Mesenteric fat pad (tissue), 1 donor: ENCODE results near the gene HES1. TPM values are rescaled to one million over a fixed set of nuclear protein-coding genes. Genes with fewer than 3 reads are reported as not detected.
"Not testable (repeated sequence)": the region's sequence is repeated elsewhere in the genome, so short reads cannot be mapped to it uniquely, and the experiment has no call there.

Experiments used
- DNase-seq: peaks from one replicate; pipeline ENCODE4 v3.0.0-alpha.2; 2020; ENCODE audit warnings: low spot score
- total RNA-seq: library from RNA; stranded (reverse); fragmentation: NEBNext Ultra II Directional; extraction: Animal tissue kit (Norgen Biotek cat#: 25700); gene quantifications from one replicate; pipeline ENCODE4 v1.2.1, GENCODE V29; 2021
- donor health status: DM: yes; HTN: yes; CAD: no.

HES1 gene
- total RNA-seq, 1 donor from 2014 or later: 38.9 TPM

- no peak for DNase-seq
Observed at GRCh38 chr3:194124193-194124592, 11.8 kb upstream of the HES1 start.

GRCh38 chr3:194125442-194125841, 10.5 kb upstream of the HES1 start:
- DNase-seq: no peak

DNA sequence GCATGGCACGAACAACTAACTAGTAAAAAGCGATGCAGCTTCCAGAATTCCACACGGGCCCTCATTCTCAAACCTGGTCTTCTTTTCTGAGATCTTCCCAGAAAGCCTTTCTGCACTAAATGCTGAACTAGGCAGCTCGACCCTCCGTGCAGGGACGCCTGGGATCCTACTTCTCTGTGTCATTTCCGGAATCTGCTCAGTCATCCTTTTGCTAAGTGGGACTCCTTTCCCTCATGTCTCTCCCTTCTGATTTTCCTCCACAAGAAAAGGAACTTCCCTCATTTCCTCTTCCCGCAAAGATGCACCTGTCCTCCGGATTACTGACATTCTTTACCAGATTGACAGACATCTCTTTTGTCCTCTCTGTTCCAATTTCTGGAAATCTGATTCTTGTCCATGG, 9.2 kb upstream of the HES1 start:
- DNase-seq: no peak

DNA sequence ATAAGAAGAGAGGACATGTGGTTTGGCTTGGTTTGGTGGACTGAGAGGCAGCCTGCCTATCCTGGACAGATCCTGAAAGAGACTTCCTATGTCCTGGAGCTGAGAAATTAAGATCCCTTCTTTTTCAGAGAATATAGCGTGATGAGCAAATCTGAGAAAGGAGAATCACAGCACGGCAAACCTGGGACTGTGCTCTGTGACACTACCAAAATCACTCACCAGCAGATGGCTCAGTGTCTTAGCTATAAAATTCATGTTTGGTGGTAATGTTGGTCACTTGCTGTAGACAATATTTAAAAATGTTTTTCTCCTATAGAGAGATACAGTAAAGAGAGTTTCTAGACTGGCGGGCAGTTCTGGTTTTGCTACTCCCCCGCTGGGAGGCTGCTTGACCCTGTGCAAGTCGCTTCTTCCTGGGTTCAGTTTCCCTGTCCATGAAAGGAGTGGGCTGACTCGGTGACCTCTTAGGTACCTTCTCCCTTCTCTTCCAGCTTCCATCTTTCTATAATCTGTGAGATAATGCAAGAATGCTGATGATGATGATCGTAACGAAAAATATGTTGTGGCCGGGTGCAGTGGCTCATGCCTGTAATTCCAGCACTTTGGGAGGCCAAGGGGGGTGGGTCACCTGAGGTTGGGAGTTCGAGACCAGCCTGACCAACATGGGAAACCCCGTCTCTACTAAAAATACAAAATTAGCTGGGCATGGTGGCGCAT, 7.6 kb upstream of the HES1 start:
- no peak for DNase-seq

- not testable (repeated sequence) for DNase-seq
Observed at GRCh38 chr3:194128919-194129295, 7.0 kb upstream of the HES1 start.

DNA sequence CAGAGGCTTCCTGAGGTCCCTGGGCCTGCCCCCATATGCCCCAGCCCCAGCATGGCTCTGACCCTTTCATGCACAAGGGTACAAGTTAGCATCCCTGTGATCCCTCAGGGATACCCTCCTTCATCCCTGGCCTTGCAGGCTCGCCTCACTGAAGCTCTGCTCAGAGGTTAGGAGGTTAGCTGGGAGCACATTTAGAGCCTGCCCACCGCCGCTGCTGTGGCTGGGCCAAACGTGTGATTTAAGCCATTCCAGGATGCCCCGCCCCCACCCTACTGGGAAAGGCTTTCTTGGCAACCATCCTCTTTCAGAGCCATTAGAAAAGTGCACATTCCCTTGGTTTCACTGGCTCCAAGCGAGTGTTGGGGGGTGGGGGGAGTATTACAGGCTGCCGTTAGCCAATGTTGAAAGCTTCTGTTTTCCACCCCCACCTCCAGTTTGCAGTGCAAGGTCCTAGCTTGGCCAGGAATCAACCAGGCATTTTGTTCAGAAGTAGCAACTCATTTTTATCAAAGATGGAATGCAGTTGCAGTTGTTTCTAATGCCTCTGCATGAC, 6.3 kb upstream of the HES1 start:
- DNase-seq: no peak

DNA sequence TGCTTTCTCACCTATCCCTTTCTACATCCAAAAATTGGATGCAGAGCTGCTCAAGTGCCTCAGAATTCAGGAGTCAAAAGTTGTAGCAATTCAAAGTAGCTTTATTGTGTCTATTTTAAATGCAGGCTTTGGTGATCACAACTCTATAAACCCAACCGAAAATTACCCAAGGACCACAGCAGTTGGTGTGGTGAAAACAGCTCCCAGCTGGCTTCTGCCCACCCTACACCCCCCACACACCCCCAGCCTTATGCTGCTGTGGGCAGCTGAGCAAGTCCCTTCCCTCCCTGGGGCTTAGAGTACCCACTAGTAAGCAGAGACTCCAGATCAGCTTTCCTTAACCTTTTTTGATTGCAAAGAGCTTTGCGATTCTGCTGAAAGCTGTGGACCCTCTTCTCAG, 5.8 kb upstream of the HES1 start:
- DNase-seq: no peak

GRCh38 chr3:194130807-194131589, 5.0 kb upstream of the HES1 start:
- DNase-seq: no peak

GRCh38 chr3:194132465-194133286, 3.3 kb upstream of the HES1 start:
- DNase-seq: no peak

DNA sequence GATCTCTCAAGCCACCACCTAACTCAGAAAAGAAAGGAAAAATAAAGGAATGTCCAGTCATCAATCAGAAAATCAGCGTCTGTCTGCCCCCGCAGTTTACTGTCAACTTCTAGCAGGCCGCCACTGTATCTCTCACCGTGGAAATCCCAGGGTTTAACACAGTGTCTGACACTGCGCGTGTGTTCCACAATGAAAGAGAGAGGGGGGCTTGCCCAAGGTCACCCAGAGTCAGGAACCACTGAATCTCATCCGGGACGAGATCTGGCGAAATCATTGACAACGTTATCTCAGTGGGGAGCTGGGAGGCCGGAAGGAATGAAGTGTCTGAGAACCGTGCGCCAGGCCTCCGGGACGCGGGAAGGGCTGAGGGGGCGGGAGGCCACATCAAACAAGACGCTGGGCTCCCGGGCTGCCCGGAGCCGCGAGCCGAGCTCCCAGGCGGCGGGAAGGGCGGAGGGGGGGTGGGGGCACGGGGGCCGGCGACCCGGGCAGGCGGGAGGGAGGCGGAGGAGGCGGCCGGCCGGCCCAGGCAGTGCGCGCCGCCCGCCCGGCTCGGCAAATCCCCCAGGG, 2.2 kb upstream of the HES1 start:
- peak; percentile 90 for DNase-seq

- peak; percentile 92 for DNase-seq
Observed at GRCh38 chr3:194134231-194134756, 1.7 kb upstream of the HES1 start.

DNA sequence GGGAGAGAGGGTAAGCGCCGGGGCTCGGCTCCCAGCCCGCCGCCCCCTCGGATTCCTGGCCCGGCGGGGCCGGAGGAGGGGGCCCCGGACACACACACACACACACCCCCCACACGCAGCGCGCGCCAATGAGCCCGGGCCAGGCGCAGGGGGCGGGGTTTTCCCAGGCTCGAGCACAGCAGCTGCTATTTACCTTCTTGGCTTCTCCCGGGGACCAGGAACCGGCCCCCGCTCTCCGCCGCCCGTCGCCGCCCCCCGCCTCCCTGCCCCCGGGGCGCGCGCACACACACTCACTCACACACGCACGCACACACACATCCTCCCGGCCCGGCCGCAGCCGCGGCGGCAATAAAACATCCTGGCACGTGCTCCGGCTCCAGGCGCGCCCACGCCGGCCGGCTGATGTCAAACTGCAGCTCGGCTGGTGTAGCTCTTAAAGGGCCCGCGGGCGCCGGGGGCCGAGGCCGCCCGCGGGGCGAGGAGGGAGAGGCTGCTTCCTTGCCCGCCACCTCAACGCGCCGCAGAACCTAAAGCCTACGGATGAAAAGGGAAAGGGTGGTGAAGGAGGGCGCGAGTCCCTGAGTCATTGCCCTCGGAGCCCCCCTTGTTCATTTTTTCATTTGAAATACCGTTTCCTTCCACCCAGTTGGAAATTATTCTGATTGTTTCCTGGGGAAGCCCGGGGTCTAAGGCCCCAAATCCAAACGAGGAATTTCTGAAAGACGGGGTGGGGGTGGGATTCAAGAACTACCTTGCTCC, 1.0 kb upstream of the HES1 start:
- peak; percentile 97 for DNase-seq

- no peak for DNase-seq
Observed at GRCh38 chr3:194135516-194135805, 487 bp upstream of the HES1 start.

DNA sequence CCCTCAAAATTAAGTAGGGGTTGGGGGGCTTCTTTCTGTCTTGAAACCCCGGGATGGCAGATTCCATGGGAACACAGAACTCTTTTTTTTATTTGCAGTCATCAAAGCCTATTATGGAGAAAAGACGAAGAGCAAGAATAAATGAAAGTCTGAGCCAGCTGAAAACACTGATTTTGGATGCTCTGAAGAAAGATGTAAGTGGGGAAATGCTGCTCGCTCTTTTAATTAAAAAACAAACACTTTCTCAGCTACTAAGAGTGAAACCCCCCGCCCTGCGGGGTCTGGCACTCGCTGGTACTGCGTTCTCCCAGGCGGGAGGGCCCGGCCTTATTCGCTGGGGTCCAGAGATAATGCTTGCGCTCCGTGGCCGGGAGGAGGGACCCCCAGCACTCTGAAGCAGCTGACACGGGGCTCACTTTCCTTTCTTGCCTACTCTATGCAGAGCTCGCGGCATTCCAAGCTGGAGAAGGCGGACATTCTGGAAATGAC, 615 bp downstream of the HES1 start:
- DNase-seq: no peak

GRCh38 chr3:194137008-194137505, 1.1 kb downstream of the HES1 start:
- DNase-seq: no peak

DNA sequence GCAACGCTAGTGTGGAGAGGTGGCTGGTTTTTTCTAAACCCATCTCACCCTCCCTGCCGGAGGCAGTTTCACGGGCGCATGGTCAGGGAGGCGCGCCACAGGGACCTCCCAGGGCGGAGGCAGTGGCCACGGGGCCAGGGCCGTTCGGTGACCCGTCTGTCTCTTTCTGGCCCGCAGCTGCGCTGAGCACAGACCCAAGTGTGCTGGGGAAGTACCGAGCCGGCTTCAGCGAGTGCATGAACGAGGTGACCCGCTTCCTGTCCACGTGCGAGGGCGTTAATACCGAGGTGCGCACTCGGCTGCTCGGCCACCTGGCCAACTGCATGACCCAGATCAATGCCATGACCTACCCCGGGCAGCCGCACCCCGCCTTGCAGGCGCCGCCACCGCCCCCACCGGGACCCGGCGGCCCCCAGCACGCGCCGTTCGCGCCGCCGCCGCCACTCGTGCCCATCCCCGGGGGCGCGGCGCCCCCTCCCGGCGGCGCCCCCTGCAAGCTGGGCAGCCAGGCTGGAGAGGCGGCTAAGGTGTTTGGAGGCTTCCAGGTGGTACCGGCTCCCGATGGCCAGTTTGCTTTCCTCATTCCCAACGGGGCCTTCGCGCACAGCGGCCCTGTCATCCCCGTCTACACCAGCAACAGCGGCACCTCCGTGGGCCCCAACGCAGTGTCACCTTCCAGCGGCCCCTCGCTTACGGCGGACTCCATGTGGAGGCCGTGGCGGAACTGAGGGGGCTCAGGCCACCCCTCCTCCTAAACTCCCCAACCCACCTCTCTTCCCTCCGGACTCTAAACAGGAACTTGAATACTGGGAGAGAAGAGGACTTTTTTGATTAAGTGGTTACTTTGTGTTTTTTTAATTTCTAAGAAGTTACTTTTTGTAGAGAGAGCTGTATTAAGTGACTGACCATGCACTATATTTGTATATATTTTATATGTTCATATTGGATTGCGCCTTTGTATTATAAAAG, 1.8 kb downstream of the HES1 start:
- DNase-seq: peak; percentile 92

GRCh38 chr3:194138732-194139070, 2.8 kb downstream of the HES1 start:
- no peak for DNase-seq

DNA sequence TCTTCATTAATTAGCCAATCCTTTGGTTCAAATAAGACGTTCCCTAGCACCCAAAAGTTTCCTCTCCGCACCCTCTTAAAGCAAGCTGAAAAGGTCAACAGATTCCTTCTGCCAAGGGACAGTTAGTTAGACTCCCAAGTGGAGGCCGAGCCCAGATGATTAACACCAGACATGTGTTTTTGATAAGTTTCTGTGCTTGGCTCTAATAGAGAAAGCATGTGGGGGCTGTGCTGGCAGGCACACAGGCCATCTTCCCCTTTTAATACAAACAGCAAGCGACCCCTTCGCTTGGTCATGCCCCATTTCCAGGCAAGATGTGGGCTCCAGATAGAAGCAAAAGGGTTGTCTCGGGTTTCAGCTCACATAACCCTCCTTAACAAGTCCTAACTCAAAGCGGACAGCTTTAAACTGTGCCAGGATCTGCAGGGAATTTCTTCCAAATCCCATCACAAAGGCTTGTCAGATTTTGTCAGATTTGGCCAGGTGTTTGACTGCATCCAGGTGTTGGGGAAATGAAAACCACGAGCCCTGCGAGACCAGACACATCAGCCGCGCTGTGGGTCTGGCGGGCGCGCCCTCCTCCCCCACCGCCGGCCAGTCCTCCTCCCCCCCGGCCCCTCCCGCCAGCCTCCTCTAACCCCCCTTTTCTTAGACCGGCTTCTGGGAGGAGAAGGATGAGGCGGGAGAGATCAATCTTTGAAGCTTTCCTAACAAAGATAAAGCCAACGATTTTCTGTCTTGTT, 3.3 kb downstream of the HES1 start:
- DNase-seq: no peak
